ENCODE results near the gene MEIG1. TPM values are rescaled to one million over a fixed set of nuclear protein-coding genes. Genes with fewer than 3 reads are reported as not detected.
"Not testable (repeated sequence)": the region's sequence is repeated elsewhere in the genome, so short reads cannot be mapped to it uniquely, and the experiment has no call there.

MEIG1 gene
- total and polyA plus RNA-seq, 12 donors: 0.44 to 1.1 (median 0.97) TPM; not detected in 7

- Histone ChIP-seq H3K4me1 (replicated peaks in 1 of 2) (no peaks in the 10 kb centered on the region), H3K27me3 (no peaks in the 10 kb centered on the region), H3K4me3 (no peak overlapping the region), H3K9me3 (replicated peaks in 1 of 3) (no peaks in the 10 kb centered on the region), H3K27ac (no peak overlapping the region), H3K36me3 (replicated peaks in 1 of 2) (no peaks in the 10 kb centered on the region)
- no peak for DNase-seq
- TF ChIP-seq POLR2A (IDR thresholded peaks at IDR 0.05) (no peak), CTCF (IDR thresholded peaks at IDR 0.05) (no peak)
- 65 to 88% (median 84%) methylated on average over 32 to 50 of the region's 50 CpGs for WGBS, 4 donors
- intact Hi-C loops (cut with DNase I): no loop called here
Measured at GRCh38 chr10:14995964-14996565, 36.9 kb downstream of the MEIG1 start.

GRCh38 chr10:15013530-15013929 lies 54.3 kb downstream of the MEIG1 start:
- H3K36me3 ChIP-seq (replicated peaks in 1 of 2); intact Hi-C loops (cut with DNase I); H3K9me3 ChIP-seq (replicated peaks in 1 of 3); H3K27ac ChIP-seq; H3K4me3 ChIP-seq; DNase-seq; H3K27me3 ChIP-seq; H3K4me1 ChIP-seq (replicated peaks in 1 of 2): not testable (repeated sequence)
- WGBS, 4 donors: 69 to 88% (median 76%) methylated on average over 4 to 5 of the region's 5 CpGs

GRCh38 chr10:15015451-15015850 lies 56.3 kb downstream of the MEIG1 start:
- no peaks in the 10 kb centered on the region for H3K27me3 ChIP-seq
- TF ChIP-seq CTCF (IDR thresholded peaks at IDR 0.05) (no peak), POLR2A (IDR thresholded peaks at IDR 0.05) (no peak)
- H3K4me1 ChIP-seq (replicated peaks in 1 of 2): no peaks in the 10 kb centered on the region
- H3K4me3 ChIP-seq: no peak overlapping the region
- WGBS, 4 donors: 59 to 89% (median 62%) methylated on average over 7 of the region's 7 CpGs
- no peaks in the 10 kb centered on the region for H3K36me3 ChIP-seq (replicated peaks in 1 of 2)
- DNase-seq: peak in 1 of 7 donors; percentile 14
- H3K27ac ChIP-seq: no peak overlapping the region
- no peaks in the 10 kb centered on the region for H3K9me3 ChIP-seq (replicated peaks in 1 of 3)
- intact Hi-C loops (cut with DNase I): no loop called here

GRCh38 chr10:15020966-15021365 lies 61.8 kb downstream of the MEIG1 start:
- intact Hi-C loops (cut with DNase I); H3K9me3 ChIP-seq (replicated peaks in 1 of 3): not testable (repeated sequence)
- 56 to 80% (median 61%) methylated on average over 2 to 5 of the region's 5 CpGs for WGBS, 4 donors

More at GRCh38 chr10:15020966-15021365, 61.8 kb downstream of the MEIG1 start:
- not testable (repeated sequence) for H3K4me1 ChIP-seq (replicated peaks in 1 of 2); H3K4me3 ChIP-seq; H3K27me3 ChIP-seq; DNase-seq; H3K27ac ChIP-seq; H3K36me3 ChIP-seq (replicated peaks in 1 of 2)

Other genes with a start within 250 kb of the MEIG1 start
- 10 to 100 TPM; 20.9 to 81.7 (median 53.9) TPM for gene FAM107B, start 184.5 kb upstream of the MEIG1 start, total RNA-seq
- gene FAM107B, start 184.5 kb upstream of the MEIG1 start, polyA plus RNA-seq: 10 to 100 TPM; 16.0 to 78.9 (median 21.8) TPM
- 1 to 10 TPM in 8 of 9 donors, under 1 TPM in 1; 0.97 to 6.6 (median 2.9) TPM for gene CDNF, start 121.4 kb upstream of the MEIG1 start, total RNA-seq
- gene CDNF, start 121.4 kb upstream of the MEIG1 start, polyA plus RNA-seq: 1 to 10 TPM; 2.3 to 5.2 (median 3.6) TPM
- 10 to 100 TPM in 5 of 9 donors, 1 to 10 TPM in 4; 5.4 to 20.0 (median 11.3) TPM for gene HSPA14, start 121.1 kb upstream of the MEIG1 start, total RNA-seq
- gene HSPA14, start 121.1 kb upstream of the MEIG1 start, polyA plus RNA-seq: 10 to 100 TPM; 12.6 to 17.2 (median 13.4) TPM
- gene MSANTD7, start 121.1 kb upstream of the MEIG1 start, total RNA-seq: 10 to 100 TPM in 1 of 9 donors, 1 to 10 TPM in 8; 4.8 to 14.8 (median 7.6) TPM
- 1 to 10 TPM; 2.6 to 7.8 (median 2.7) TPM for gene MSANTD7, start 121.1 kb upstream of the MEIG1 start, polyA plus RNA-seq
- 10 to 100 TPM in 1 of 9 donors, 1 to 10 TPM in 8; 3.5 to 19.1 (median 6.4) TPM for gene SUV39H2, start 80.5 kb upstream of the MEIG1 start, total RNA-seq
- gene SUV39H2, start 80.5 kb upstream of the MEIG1 start, polyA plus RNA-seq: 1 to 10 TPM; 1.7 to 9.9 (median 1.8) TPM
- 10 to 100 TPM in 2 of 9 donors, 1 to 10 TPM in 7; 2.9 to 13.4 (median 8.6) TPM for gene DCLRE1C, start 5.3 kb upstream of the MEIG1 start, total RNA-seq
- 1 to 10 TPM; 1.8 to 8.5 (median 7.6) TPM for gene DCLRE1C, start 5.3 kb upstream of the MEIG1 start, polyA plus RNA-seq
- gene OLAH, start 84.6 kb downstream of the MEIG1 start, total RNA-seq: 1 to 10 TPM in 3 of 9 donors, under 1 TPM in 6; 0.18 to 2.8 (median 0.67) TPM
- gene OLAH, start 84.6 kb downstream of the MEIG1 start, polyA plus RNA-seq: 1 to 10 TPM in 2 of 3 donors, under 1 TPM in 1; 0.51 to 1.6 (median 1.1) TPM
- gene ACBD7, start 129.4 kb downstream of the MEIG1 start, total RNA-seq: 1 to 10 TPM in 1 of 9 donors, under 1 TPM in 3, not detected in 5; 0.23 to 1.4 (median 0.37) TPM
- gene ACBD7, start 129.4 kb downstream of the MEIG1 start, polyA plus RNA-seq: under 1 TPM in 1 of 3 donors, not detected in 2; 0.18 TPM
- 10 to 100 TPM; 11.1 to 15.9 (median 13.4) TPM for gene RPP38, start 138.0 kb downstream of the MEIG1 start, total RNA-seq
- gene RPP38, start 138.0 kb downstream of the MEIG1 start, polyA plus RNA-seq: 10 to 100 TPM; 15.7 to 24.9 (median 24.3) TPM
- gene NMT2, start 209.3 kb downstream of the MEIG1 start, total RNA-seq: 10 to 100 TPM in 1 of 9 donors, 1 to 10 TPM in 8; 3.9 to 31.4 (median 7.6) TPM
- gene NMT2, start 209.3 kb downstream of the MEIG1 start, polyA plus RNA-seq: 1 to 10 TPM; 3.4 to 8.0 (median 4.8) TPM

All from adrenal gland (tissue), 12 donors.